Neural cell (in vitro differentiated cells): Measurements from ENCODE around the gene FYCO1.

Source experiments
- EP300 ChIP-seq: fragments of 450-650 bp; conservative IDR thresholded peaks from 2 replicates; pipeline ENCODE4 v1.6.1; 2014; ENCODE audit warnings: antibody characterized with exemption, mild to moderate bottlenecking, moderate library complexity; ENCODE audit not compliant: poor library complexity, severe bottlenecking
- EZH2 ChIP-seq: fragments of 200-600, 300-800 bp; shearing (Covaris generic), sonication (generic); IDR thresholded peaks from 2 replicates; pipeline ENCODE4 v1.6.1; 2014; ENCODE audit warnings: antibody characterized with exemption, low read length, borderline replicate concordance, mild to moderate bottlenecking; ENCODE audit not compliant: insufficient read depth, poor library complexity, severe bottlenecking
- POLR2AphosphoS5 ChIP-seq: IDR thresholded peaks from 2 replicates; pipeline ENCODE4 v1.6.1; 2012
- TAF1 ChIP-seq: IDR thresholded peaks from 2 replicates; pipeline ENCODE4 v1.6.1; 2012; ENCODE audit warnings: low read depth
- TF ChIP-seq, protein P1 (sequence below): fragments of 450-650 bp; IDR thresholded peaks from 2 replicates; pipeline ENCODE4 v1.5.1; 2014; ENCODE audit warnings: antibody characterized with exemption, mild to moderate bottlenecking, moderate library complexity; ENCODE audit not compliant: poor library complexity, severe bottlenecking

GRCh38 chr3:45885979-45886705, 109.5 kb downstream of the FYCO1 start, which contains the start of gene CCR9:
- no peak for TF ChIP-seq EZH2
- TF ChIP-seq, protein P1, sequence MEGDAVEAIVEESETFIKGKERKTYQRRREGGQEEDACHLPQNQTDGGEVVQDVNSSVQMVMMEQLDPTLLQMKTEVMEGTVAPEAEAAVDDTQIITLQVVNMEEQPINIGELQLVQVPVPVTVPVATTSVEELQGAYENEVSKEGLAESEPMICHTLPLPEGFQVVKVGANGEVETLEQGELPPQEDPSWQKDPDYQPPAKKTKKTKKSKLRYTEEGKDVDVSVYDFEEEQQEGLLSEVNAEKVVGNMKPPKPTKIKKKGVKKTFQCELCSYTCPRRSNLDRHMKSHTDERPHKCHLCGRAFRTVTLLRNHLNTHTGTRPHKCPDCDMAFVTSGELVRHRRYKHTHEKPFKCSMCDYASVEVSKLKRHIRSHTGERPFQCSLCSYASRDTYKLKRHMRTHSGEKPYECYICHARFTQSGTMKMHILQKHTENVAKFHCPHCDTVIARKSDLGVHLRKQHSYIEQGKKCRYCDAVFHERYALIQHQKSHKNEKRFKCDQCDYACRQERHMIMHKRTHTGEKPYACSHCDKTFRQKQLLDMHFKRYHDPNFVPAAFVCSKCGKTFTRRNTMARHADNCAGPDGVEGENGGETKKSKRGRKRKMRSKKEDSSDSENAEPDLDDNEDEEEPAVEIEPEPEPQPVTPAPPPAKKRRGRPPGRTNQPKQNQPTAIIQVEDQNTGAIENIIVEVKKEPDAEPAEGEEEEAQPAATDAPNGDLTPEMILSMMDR: no peak
- TF ChIP-seq POLR2AphosphoS5: no peak
- no peak for TF ChIP-seq TAF1
- TF ChIP-seq EP300: no peak
